GM12891 (cell line): ENCODE data around the gene ARHGAP24.

ENCODE experiments used
- PAX5 ChIP-seq: IDR thresholded peaks from 2 replicates; pipeline ENCODE4 v1.6.1; 2011; ENCODE audit warnings: low read length, moderate library complexity, mild to moderate bottlenecking; ENCODE audit not compliant: insufficient read depth, severe bottlenecking
- POLR2A ChIP-seq: IDR thresholded peaks from 2 replicates; pipeline ENCODE4 v1.6.1; 2011; ENCODE audit warnings: low read depth, low read length, control low read depth
- POLR2AphosphoS5 ChIP-seq: IDR thresholded peaks from 2 replicates; pipeline ENCODE4 v1.6.1; 2011; ENCODE audit warnings: low read depth, low read length, control low read depth

GRCh38 chr4:85696661-85697060 lies 221.7 kb downstream of the ARHGAP24 start:
- TF ChIP-seq POLR2AphosphoS5 (no peak), POLR2A (no peak), PAX5 (no peak)
